HL-60 (cell line): Measurements from ENCODE around the gene CH25H.

Experiments used
- CTCF ChIP-seq: IDR thresholded peaks from one replicate; pipeline ENCODE4 v1.5.1; 2011; ENCODE audit warnings: low read length, control low read depth, inconsistent platforms; ENCODE audit not compliant: insufficient read depth
- POLR2AphosphoS5 ChIP-seq: IDR thresholded peaks from 2 replicates; pipeline ENCODE4 v1.6.1; 2012; ENCODE audit warnings: low read depth
- REST ChIP-seq: IDR thresholded peaks from 2 replicates; pipeline ENCODE4 v1.6.1; 2012; ENCODE audit warnings: low read depth; ENCODE audit not compliant: insufficient replicate concordance

- TF ChIP-seq CTCF: no peak
- TF ChIP-seq POLR2AphosphoS5: no peak
- TF ChIP-seq REST: no peak
These were observed 17.8 kb upstream of the CH25H start for GRCh38 chr10:89224739-89225443.
